ENCODE data around the gene EHF.
A peak's percentile ranks its signal among the peaks of the same experiment; 100 is the strongest.

Gene EHF

GRCh38 chr11:34627197-34627596 lies 6.3 kb downstream of the EHF start:
- no peak for DNase-seq

GRCh38 chr11:34629711-34630110 lies 8.8 kb downstream of the EHF start:
- no peak for DNase-seq

- DNase-seq: no peak
Measured at GRCh38 chr11:34630544-34630943, 9.7 kb downstream of the EHF start.

- no peak for DNase-seq
Measured at GRCh38 chr11:34631297-34631696, 10.4 kb downstream of the EHF start.

GRCh38 chr11:34631737-34632104 lies 10.8 kb downstream of the EHF start:
- DNase-seq: no peak

- DNase-seq: no peak
Measured at GRCh38 chr11:34632105-34632791, 11.4 kb downstream of the EHF start.

GRCh38 chr11:34633640-34633989 lies 12.7 kb downstream of the EHF start:
- peak; percentile 38 for DNase-seq

GRCh38 chr11:34633990-34634693 lies 13.2 kb downstream of the EHF start:
- DNase-seq: peak; percentile 70

- no peak for DNase-seq
Measured at GRCh38 chr11:34634694-34635062, 13.8 kb downstream of the EHF start.

- no peak for DNase-seq
Measured at GRCh38 chr11:34636127-34636526, 15.2 kb downstream of the EHF start.

GRCh38 chr11:34637303-34637702 lies 16.4 kb downstream of the EHF start:
- no peak for DNase-seq

GRCh38 chr11:34638897-34639296 lies 18.0 kb downstream of the EHF start:
- no peak for DNase-seq

GRCh38 chr11:34639545-34639944 lies 18.7 kb downstream of the EHF start:
- DNase-seq: no peak

- DNase-seq: peak; percentile 20
Measured at GRCh38 chr11:34640050-34640923, 19.4 kb downstream of the EHF start.

- DNase-seq: no peak
Measured at GRCh38 chr11:34640924-34641275, 20.0 kb downstream of the EHF start.

- no peak for DNase-seq
Measured at GRCh38 chr11:34641456-34641855, 20.6 kb downstream of the EHF start.

- DNase-seq: no peak
Measured at GRCh38 chr11:34642001-34642554, 21.2 kb downstream of the EHF start.

- DNase-seq: no peak
Measured at GRCh38 chr11:34642873-34643272, 22.0 kb downstream of the EHF start.

- no peak for DNase-seq
Measured at GRCh38 chr11:34643311-34643710, 22.4 kb downstream of the EHF start.

- no peak for DNase-seq
Measured at GRCh38 chr11:34643846-34644245, 23.0 kb downstream of the EHF start.

- no peak for DNase-seq
Measured at GRCh38 chr11:34644669-34645406, 23.9 kb downstream of the EHF start.

- DNase-seq: no peak
Measured at GRCh38 chr11:34646431-34646830, 25.5 kb downstream of the EHF start.

- no peak for DNase-seq
Measured at GRCh38 chr11:34647131-34647530, 26.2 kb downstream of the EHF start.

Measured in hematopoietic multipotent progenitor cell treated with erythropoietin and hydrocortisone succinate and interleukin-3 and kit ligand, for 4 days (in vitro differentiated cells).